Ovary (tissue), 3 donors: ENCODE data around the gene ZNF202.

Experiments
- POLR2A ChIP-seq: fragments of 450-650 bp; IDR thresholded peaks from one replicate; pipeline ENCODE4 v1.6.1; 2017; ENCODE audit warnings: antibody characterized with exemption, mild to moderate bottlenecking, moderate library complexity
- TF ChIP-seq, protein P1 (sequence below), 3 donors: fragments of 450-650 bp in 2 of 3; fragments of 200-600 bp in 1 of 3; IDR thresholded peaks; one replicate each; pipeline versions ENCODE4 v1.5.1 to v1.8.0; 2016 to 2022; ENCODE audit warnings: antibody characterized with exemption in 3 of 3, mild to moderate bottlenecking in 1 of 3
- donor health status: DM: no; HTN: no; CAD: no.

DNA sequence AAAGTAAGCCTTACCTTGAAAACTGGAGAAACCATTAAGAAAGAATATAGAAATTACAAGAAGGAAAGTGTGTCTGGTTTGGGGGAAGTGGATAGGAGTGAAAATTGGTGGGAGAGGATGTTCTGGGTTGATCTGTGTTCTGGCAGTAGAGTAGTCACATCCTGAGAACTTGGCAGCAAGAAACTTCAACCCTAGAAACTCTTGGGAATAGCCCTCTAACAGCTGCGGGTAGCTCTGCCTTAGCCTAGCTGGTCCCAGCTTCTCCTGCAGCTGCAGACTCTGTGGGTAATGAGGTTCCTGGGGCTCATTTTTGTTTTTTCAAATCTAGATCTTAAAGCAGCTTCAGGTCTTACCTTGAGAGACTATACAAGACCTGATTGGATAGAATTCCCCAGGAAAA, 37.1 kb upstream of the ZNF202 start:
- TF ChIP-seq, protein P1, sequence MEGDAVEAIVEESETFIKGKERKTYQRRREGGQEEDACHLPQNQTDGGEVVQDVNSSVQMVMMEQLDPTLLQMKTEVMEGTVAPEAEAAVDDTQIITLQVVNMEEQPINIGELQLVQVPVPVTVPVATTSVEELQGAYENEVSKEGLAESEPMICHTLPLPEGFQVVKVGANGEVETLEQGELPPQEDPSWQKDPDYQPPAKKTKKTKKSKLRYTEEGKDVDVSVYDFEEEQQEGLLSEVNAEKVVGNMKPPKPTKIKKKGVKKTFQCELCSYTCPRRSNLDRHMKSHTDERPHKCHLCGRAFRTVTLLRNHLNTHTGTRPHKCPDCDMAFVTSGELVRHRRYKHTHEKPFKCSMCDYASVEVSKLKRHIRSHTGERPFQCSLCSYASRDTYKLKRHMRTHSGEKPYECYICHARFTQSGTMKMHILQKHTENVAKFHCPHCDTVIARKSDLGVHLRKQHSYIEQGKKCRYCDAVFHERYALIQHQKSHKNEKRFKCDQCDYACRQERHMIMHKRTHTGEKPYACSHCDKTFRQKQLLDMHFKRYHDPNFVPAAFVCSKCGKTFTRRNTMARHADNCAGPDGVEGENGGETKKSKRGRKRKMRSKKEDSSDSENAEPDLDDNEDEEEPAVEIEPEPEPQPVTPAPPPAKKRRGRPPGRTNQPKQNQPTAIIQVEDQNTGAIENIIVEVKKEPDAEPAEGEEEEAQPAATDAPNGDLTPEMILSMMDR (IDR thresholded peaks at IDR 0.05), result no peak
- TF ChIP-seq POLR2A, result no peak
